ENCODE data around the gene TRMU.

The TRMU gene

DNA sequence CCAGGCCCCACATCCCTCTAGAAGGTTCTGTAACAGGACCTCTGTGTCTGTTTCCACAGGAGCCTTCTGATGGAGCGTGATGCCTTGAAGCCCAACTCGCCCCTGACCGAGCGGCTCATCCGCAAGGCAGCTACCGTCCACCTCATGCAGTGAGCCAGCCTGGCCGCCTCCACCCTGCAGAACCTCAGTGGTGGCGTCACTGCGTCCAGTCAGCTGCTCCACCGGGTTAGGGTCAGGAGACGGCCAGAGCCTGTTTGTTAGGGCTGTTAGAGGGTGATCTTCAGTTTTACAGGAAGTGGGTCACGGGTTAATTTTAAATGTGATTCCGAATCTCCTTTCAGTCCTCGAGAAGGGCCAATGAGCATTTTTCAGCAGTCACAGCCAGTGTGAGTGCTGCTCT is 42.8 kb upstream of the TRMU start:
- peaks cover 20% of the 10 kb centered on the region for H3K4me1 ChIP-seq (ENCODE audit: control insufficient read depth, insufficient read depth, low read length)
- H3K9ac ChIP-seq (ENCODE audit: low read length) = no peak overlapping the region
- no peak for DNase-seq (ENCODE audit: low read depth)
- H3K4me3 ChIP-seq (ENCODE audit: low read length) = no peak overlapping the region
- H3K27me3 ChIP-seq (replicated peaks; ENCODE audit: control insufficient read depth, insufficient read depth, low read length) = no peaks in the 10 kb centered on the region
- H3K36me3 ChIP-seq (ENCODE audit: control insufficient read depth, insufficient read depth, low read length, severe bottlenecking) = peaks cover 58% of the 10 kb centered on the region
- no peaks in the 10 kb centered on the region for H3K9me3 ChIP-seq (ENCODE audit: control insufficient read depth, low read length)

DNA sequence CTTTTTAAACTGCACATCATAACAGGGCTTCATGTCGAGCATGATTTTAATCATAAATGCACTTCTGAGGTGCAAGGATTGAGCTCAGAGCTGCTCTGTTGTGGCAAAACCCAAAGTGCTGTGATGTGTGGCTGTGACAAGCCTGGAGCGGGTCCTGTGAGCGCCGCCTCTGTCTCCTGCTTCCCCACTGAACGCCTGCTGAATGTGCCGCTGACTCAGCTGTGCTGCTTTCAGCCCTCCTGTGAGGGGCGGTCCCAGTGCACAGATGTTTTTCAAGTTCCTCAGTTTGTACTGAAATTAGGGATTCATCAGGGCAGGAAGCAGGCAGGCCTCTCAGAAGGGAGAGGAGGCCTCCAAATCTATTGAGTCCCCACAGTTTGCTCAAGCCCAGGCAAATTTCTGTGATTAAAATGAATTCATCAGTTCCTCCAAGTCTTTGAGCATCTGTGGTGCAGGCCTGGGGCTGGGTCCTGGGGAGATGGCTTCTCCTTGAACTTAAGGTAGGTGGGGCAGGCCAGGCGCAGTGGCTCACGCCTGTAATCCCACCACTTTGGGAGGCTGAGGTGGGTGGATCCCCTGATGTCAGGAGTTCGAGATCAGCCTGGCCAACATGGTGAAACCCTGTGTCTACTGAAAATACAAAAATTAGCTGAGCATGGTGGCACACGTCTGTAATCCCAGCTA is 41.8 kb upstream of the TRMU start:
- Histone ChIP-seq H3K27me3 (replicated peaks; ENCODE audit: control insufficient read depth, insufficient read depth, low read length) (no peaks in the 10 kb centered on the region), H3K4me3 (ENCODE audit: low read length) (no peak overlapping the region), H3K36me3 (ENCODE audit: control insufficient read depth, insufficient read depth, low read length, severe bottlenecking) (peaks cover 48% of the 10 kb centered on the region), H3K9ac (ENCODE audit: low read length) (no peak overlapping the region), H3K4me1 (ENCODE audit: control insufficient read depth, insufficient read depth, low read length) (peaks cover 20% of the 10 kb centered on the region), H3K9me3 (ENCODE audit: control insufficient read depth, low read length) (no peaks in the 10 kb centered on the region)
- DNase-seq (ENCODE audit: low read depth) = peak; percentile 74

DNA sequence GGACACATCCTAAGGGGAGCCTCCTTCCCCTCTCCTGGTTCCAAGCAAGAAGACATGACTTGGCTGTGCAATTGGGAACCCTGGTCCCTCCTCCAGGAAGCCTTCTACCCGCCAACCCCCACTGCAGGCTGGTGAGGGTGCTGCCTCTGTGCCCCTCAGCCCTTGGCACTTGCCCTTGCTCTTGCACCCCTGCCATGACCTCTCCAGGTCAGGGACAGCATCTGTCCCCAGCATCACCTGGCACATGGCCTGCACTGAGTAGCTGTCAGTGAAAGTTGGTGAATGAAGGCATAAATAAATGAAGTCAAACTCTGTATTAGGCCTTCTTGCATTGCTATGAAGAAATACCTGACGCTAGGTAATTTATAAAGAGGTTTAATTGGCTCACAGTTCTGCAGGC is 40.7 kb upstream of the TRMU start:
- no peak overlapping the region for H3K9ac ChIP-seq (ENCODE audit: low read length)
- peaks cover 20% of the 10 kb centered on the region for H3K4me1 ChIP-seq (ENCODE audit: control insufficient read depth, insufficient read depth, low read length)
- no peak for DNase-seq (ENCODE audit: low read depth)
- H3K27me3 ChIP-seq (replicated peaks; ENCODE audit: control insufficient read depth, insufficient read depth, low read length) = no peaks in the 10 kb centered on the region
- no peak overlapping the region for H3K4me3 ChIP-seq (ENCODE audit: low read length)
- peaks cover 38% of the 10 kb centered on the region for H3K36me3 ChIP-seq (ENCODE audit: control insufficient read depth, insufficient read depth, low read length, severe bottlenecking)
- no peaks in the 10 kb centered on the region for H3K9me3 ChIP-seq (ENCODE audit: control insufficient read depth, low read length)

DNA sequence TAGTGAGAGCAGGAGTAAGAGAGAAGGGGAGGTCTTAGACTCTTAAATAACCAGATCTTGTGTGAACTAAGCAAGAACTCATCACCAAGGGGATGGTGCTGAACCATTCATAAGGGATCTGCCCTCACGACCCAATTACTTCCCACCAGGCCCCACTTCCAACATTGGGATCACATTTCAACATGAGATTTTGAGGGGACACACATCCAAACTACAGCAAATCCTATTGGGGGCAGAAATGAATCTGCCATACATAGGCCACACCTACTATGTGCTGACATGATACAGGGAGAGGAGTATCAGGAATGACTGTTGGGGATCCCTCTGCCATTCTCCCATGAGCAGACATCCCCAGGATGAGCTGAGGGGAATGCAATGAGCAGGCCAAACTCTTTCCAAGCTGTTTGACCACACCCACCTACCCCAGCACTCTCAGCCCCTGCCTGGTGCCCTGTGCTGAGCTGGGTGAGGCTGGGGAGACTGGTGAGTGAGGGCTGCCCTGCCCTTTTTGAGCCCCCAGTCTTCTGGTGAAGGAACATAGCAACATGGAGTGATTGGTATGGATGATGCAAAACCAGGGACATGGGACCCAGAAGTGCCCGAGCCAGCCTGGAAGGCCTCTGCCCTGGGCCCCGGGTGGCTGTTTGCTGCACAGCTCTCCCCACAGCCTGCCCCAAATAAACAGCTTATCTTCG is 40.1 kb upstream of the TRMU start:
- no peaks in the 10 kb centered on the region for H3K9me3 ChIP-seq (ENCODE audit: control insufficient read depth, low read length)
- H3K36me3 ChIP-seq (ENCODE audit: control insufficient read depth, insufficient read depth, low read length, severe bottlenecking) = peaks cover 31% of the 10 kb centered on the region
- peak overlapping the region; percentile 86 for H3K9ac ChIP-seq (ENCODE audit: low read length)
- no peak for DNase-seq (ENCODE audit: low read depth)
- H3K4me3 ChIP-seq (ENCODE audit: low read length) = peak overlapping the region; percentile 80
- peaks cover 20% of the 10 kb centered on the region for H3K4me1 ChIP-seq (ENCODE audit: control insufficient read depth, insufficient read depth, low read length)
- no peaks in the 10 kb centered on the region for H3K27me3 ChIP-seq (replicated peaks; ENCODE audit: control insufficient read depth, insufficient read depth, low read length)

DNA sequence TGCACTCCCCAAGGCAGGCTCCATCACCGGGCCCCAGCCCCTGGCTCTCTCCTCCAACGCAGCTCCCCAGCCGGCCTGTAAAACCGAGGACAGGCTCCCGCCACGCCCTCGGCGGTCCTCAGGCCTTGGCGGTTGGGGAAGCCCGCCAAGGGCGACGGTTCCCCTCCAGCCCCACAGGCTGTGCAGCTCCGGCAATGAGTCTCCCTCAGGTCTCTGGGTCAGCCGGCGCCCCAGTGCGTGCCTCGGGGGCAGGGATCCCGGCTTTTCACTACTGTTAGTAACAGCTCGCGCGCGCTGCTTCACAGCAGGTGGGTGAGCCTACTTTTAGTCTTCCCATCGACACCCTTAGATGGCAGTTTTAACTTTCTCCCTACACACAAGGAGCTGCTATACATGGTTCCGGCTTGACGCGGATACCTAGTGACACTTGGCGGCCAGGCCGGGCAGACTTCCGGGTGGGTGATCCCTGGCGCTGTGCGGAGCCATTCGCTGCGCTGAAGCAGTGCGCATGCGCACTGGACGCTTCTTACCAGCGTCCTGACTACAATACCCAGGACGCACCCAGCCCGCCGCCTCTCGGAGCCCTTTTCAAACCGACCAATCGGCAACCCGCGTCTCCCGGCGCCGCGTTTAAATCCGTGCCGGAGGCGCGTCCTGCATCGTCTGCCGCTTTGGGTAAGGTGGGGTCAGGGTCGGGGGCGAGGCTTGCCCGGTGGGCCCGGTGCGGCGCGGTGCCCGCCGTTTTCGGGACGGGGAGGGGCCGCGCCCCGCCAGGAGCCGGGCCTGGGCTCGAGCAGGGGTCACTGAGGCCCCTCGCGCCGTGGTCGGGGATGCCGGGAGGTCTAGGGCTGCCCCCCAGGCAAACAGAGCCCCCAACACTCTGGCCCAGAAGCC is 39.0 kb upstream of the TRMU start, which contains the start of gene GTSE1:
Gene GTSE1, plus strand, starts transcription at position 614 of the 894 bp plus-strand sequence. CDS start 531 bp downstream, outside the sequence.
- Histone ChIP-seq H3K4me1 (ENCODE audit: control insufficient read depth, insufficient read depth, low read length) (peaks cover 20% of the 10 kb centered on the region), H3K9me3 (ENCODE audit: control insufficient read depth, low read length) (no peaks in the 10 kb centered on the region), H3K27me3 (replicated peaks; ENCODE audit: control insufficient read depth, insufficient read depth, low read length) (no peaks in the 10 kb centered on the region), H3K36me3 (ENCODE audit: control insufficient read depth, insufficient read depth, low read length, severe bottlenecking) (peaks cover 23% of the 10 kb centered on the region), H3K4me3 (ENCODE audit: low read length) (peak within 1 kb of the TSS; percentile 80), H3K9ac (ENCODE audit: low read length) (peak within 1 kb of the TSS; percentile 86)
- DNase-seq (ENCODE audit: low read depth) = peak; percentile 99

DNA sequence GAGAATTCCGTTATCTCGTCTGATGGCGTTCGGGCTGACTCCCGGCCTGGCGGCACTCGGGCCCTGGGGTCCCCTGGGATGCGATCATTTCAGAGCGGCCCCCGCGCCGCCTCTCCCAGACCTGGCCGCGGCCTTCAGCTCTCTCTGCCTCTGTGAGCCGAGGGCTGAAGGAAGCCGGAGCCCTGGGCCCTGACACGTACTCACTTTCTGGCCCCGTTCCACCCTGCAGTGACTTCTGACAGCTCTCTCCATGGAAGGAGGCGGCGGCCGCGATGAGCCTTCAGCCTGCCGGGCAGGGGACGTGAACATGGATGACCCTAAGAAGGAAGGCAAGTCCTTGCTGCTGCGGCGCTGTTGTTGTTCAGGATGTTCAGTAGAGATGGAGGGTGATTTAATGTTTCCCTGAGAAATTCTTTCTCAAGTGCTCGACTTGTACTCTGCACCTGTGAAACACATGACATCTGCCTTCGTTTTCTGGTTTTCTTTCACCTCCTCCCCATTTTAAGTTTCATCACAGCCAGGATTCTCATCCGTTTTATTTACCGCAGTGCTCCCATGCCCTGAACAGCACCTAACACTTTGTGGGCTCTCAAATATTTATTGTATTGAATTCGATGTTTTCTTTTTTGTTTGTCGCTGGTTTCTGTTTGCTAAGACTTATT is 38.2 kb upstream of the TRMU start:
- peaks cover 17% of the 10 kb centered on the region for H3K36me3 ChIP-seq (ENCODE audit: control insufficient read depth, insufficient read depth, low read length, severe bottlenecking)
- no peaks in the 10 kb centered on the region for H3K27me3 ChIP-seq (replicated peaks; ENCODE audit: control insufficient read depth, insufficient read depth, low read length)
- H3K4me3 ChIP-seq (ENCODE audit: low read length) = peak overlapping the region; percentile 80
- no peaks in the 10 kb centered on the region for H3K9me3 ChIP-seq (ENCODE audit: control insufficient read depth, low read length)
- DNase-seq (ENCODE audit: low read depth) = peak; percentile 57
- peak overlapping the region; percentile 52 for H3K9ac ChIP-seq (ENCODE audit: low read length)
- H3K4me1 ChIP-seq (ENCODE audit: control insufficient read depth, insufficient read depth, low read length) = peaks cover 20% of the 10 kb centered on the region

DNA sequence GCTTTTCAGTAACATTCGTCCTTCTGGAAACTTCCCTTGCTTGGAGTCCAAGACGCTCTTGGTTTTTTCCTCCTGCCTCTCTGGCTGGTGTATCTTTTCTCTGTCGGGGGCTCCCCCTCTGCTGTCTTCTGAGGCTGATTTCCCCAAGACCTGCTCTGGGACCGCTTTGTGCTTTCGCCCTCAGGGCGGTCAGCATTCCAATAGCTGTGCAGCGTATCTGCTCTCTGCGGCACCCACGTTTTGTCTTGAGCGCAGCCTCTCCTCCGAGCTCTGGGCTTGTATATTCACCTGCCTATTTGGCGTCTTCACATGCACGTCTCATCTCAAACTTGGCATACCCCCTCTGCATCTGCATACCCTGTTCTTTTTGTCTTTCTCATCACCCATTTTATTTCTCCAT is 36.4 kb upstream of the TRMU start:
- H3K27me3 ChIP-seq (replicated peaks; ENCODE audit: control insufficient read depth, insufficient read depth, low read length) = no peaks in the 10 kb centered on the region
- H3K9ac ChIP-seq (ENCODE audit: low read length) = no peak overlapping the region
- H3K36me3 ChIP-seq (ENCODE audit: control insufficient read depth, insufficient read depth, low read length, severe bottlenecking) = no peaks in the 10 kb centered on the region
- DNase-seq (ENCODE audit: low read depth) = no peak
- H3K4me3 ChIP-seq (ENCODE audit: low read length) = no peak overlapping the region
- H3K9me3 ChIP-seq (ENCODE audit: control insufficient read depth, low read length) = no peaks in the 10 kb centered on the region
- H3K4me1 ChIP-seq (ENCODE audit: control insufficient read depth, insufficient read depth, low read length) = peaks cover 29% of the 10 kb centered on the region

DNA sequence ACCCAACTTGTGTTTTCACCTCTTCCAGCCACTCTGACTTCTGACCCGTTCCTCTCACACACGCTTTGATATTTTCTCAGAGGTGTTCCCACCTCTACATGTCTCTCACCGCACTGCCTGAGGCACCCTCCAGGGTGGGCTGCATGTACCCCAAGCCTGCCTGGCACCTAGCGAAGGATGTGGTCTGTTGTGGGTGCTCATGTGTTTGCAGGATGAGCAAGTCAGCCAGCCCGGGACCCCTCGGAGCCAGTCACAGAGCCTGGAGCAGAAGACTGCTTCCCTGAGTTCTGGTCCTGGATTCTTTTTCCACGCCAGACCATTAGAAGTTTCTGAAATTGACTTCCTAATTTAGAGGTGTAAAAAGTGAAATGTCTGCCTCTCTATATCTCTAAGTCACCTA is 35.0 kb upstream of the TRMU start:
- peaks cover 26% of the 10 kb centered on the region for H3K4me1 ChIP-seq (ENCODE audit: control insufficient read depth, insufficient read depth, low read length)
- no peak overlapping the region for H3K4me3 ChIP-seq (ENCODE audit: low read length)
- no peaks in the 10 kb centered on the region for H3K36me3 ChIP-seq (ENCODE audit: control insufficient read depth, insufficient read depth, low read length, severe bottlenecking)

DNA sequence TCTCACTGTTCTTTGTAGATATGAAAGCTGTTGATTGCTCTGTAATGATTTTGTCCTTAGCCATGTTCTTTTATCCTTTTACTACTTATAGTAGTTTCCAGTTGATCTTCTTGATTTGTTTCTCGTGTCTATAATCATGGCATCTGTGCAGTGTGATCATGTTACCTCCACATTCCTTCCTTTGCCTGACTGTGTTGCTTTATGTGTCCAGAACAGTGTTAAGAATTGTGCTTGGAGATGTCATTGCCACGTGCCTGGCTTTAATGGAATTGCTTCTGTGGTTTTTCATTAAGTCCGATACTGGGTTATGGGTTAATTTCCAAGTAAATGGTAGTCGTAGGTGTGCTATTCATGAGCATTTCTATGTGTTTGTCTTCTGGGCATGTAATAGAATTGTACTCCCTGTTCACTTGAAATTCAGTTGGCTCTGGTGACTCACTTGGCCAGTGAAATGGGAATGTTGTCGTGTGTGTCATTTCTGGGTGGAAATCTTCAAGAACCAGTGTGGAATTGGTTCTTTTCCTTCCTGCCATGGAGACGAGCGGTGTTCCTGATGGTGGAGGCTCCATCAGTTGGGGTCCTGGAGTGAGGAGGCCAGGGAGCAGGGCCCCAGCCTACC is 32.1 kb upstream of the TRMU start:
- H3K9me3 ChIP-seq (ENCODE audit: control insufficient read depth, low read length) = no peaks in the 10 kb centered on the region
- no peaks in the 10 kb centered on the region for H3K36me3 ChIP-seq (ENCODE audit: control insufficient read depth, insufficient read depth, low read length, severe bottlenecking)
- no peak overlapping the region for H3K9ac ChIP-seq (ENCODE audit: low read length)
- H3K4me3 ChIP-seq (ENCODE audit: low read length) = no peak overlapping the region
- peak; percentile 7 for DNase-seq (ENCODE audit: low read depth)
- peaks cover 9% of the 10 kb centered on the region for H3K4me1 ChIP-seq (ENCODE audit: control insufficient read depth, insufficient read depth, low read length)
- H3K27me3 ChIP-seq (replicated peaks; ENCODE audit: control insufficient read depth, insufficient read depth, low read length) = no peaks in the 10 kb centered on the region

More for the DNA sequence above, 35.0 kb upstream of the TRMU start:
- no peak overlapping the region for H3K9ac ChIP-seq (ENCODE audit: low read length)
- no peaks in the 10 kb centered on the region for H3K27me3 ChIP-seq (replicated peaks; ENCODE audit: control insufficient read depth, insufficient read depth, low read length)
- H3K9me3 ChIP-seq (ENCODE audit: control insufficient read depth, low read length) = no peaks in the 10 kb centered on the region
- DNase-seq (ENCODE audit: low read depth) = no peak

DNA sequence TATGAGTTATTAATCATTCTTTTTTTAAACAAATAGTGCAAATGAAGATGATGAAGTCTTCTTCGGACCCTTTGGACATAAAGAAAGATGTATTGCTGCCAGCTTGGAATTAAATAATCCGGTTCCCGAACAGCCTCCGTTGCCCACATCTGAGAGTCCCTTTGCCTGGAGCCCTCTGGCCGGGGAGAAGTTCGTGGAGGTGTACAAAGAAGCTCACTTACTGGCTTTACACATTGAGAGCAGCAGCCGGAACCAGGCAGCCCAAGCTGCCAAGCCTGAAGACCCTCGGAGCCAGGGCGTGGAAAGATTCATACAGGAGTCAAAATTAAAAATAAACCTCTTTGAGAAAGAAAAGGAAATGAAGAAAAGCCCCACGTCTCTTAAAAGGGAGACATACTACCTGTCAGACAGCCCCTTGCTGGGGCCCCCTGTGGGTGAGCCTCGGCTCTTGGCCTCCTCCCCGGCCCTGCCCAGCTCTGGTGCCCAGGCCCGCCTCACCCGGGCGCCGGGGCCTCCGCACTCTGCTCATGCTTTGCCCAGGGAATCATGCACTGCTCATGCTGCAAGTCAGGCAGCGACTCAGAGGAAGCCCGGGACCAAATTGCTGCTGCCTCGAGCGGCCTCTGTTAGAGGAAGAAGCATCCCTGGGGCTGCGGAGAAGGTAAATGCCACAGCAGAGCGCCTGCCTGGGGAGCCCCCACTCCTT is 27.1 kb upstream of the TRMU start:
- no peak for DNase-seq (ENCODE audit: low read depth)
- Histone ChIP-seq H3K9me3 (ENCODE audit: control insufficient read depth, low read length) (no peaks in the 10 kb centered on the region), H3K36me3 (ENCODE audit: control insufficient read depth, insufficient read depth, low read length, severe bottlenecking) (no peaks in the 10 kb centered on the region), H3K27me3 (replicated peaks; ENCODE audit: control insufficient read depth, insufficient read depth, low read length) (no peaks in the 10 kb centered on the region), H3K4me3 (ENCODE audit: low read length) (no peak overlapping the region), H3K4me1 (ENCODE audit: control insufficient read depth, insufficient read depth, low read length) (peaks cover 6% of the 10 kb centered on the region), H3K9ac (ENCODE audit: low read length) (no peak overlapping the region)
